GM20000 (cell line): ENCODE measurements around the gene SYCP1.
A peak's percentile ranks its signal among the peaks of the same experiment; 100 is the strongest.

ENCODE experiments used
- DNase-seq: peaks from one replicate; pipeline ENCODE4 v3.0.0; 2012; ENCODE audit warnings: low spot score
- TF ChIP-seq, protein P1 (sequence below): IDR thresholded peaks from 2 replicates; pipeline ENCODE4 v1.5.1; 2012; ENCODE audit warnings: mild to moderate bottlenecking, control low read depth; ENCODE audit errors: extremely low read depth, missing control alignments

SYCP1 gene

DNA sequence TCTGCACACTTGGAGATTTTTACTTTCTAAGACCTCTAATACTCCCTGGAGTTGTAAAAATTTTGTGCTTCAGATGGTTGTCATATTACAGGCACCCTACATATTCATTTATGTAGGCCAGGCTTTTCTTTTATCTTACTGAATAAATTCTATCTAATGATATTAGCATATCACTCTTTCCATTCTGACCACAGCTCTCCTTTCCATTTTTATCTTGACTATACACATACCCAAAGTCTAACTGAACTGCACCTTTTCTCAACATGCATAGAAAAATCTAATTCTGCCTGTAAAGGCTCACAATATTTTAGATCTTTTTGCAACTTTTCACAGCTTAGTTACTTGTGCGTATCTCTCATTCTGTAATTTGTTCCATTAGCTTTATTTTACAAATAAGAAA lies 122.2 kb downstream of the SYCP1 start:
- DNase-seq: no peak
- TF ChIP-seq, protein P1, sequence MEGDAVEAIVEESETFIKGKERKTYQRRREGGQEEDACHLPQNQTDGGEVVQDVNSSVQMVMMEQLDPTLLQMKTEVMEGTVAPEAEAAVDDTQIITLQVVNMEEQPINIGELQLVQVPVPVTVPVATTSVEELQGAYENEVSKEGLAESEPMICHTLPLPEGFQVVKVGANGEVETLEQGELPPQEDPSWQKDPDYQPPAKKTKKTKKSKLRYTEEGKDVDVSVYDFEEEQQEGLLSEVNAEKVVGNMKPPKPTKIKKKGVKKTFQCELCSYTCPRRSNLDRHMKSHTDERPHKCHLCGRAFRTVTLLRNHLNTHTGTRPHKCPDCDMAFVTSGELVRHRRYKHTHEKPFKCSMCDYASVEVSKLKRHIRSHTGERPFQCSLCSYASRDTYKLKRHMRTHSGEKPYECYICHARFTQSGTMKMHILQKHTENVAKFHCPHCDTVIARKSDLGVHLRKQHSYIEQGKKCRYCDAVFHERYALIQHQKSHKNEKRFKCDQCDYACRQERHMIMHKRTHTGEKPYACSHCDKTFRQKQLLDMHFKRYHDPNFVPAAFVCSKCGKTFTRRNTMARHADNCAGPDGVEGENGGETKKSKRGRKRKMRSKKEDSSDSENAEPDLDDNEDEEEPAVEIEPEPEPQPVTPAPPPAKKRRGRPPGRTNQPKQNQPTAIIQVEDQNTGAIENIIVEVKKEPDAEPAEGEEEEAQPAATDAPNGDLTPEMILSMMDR: no peak

DNA sequence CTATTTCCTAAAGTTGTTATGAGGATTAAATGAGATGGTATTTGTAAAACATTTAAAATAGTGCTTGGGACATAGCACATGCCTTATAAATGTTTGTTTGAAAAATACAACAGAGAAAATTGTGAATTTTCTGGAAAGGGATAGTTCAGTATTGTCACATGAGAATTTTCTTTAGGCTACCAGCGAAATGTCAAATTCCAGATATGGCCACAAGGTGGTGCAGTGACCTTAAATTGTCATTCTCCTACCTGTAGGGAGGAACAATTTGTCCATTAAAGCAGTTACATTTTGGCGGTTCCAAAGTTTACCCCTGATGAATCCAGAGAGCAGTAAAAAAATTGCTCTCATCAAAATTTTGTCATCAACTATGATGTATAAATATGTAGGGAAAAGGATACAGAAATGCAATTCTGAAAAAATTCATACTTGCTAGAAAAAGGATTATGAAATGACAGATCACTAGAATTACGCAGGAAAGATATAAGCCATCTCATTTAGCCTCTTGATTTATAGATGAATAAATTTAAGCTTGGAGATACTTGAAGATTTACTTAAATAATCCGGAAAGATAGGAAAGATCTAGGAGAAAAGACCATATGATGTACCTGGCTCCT lies 124.7 kb downstream of the SYCP1 start:
- TF ChIP-seq, protein P1: peak; percentile 58
- peak; percentile 16 for DNase-seq

DNA sequence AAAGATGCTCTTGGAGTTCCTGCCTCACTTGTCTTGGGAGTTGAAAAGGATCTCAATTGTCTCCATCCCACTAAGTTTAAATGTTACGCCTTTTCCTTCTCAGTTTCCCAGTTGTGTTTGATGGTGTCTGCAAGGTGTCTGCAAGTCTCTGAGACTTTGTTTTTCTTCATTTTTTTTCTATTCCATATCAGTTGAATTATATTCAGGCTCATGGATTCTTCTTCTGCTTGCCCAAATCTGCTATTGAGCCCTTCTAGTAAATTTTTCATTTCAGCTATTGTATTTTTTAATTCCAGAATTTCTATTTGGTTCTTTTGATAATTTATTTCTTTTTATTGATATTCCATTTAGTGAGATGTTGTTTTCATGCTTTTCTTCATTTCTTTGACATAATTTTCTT lies 127.6 kb downstream of the SYCP1 start:
- TF ChIP-seq, protein P1: no peak
- DNase-seq: no peak

DNA sequence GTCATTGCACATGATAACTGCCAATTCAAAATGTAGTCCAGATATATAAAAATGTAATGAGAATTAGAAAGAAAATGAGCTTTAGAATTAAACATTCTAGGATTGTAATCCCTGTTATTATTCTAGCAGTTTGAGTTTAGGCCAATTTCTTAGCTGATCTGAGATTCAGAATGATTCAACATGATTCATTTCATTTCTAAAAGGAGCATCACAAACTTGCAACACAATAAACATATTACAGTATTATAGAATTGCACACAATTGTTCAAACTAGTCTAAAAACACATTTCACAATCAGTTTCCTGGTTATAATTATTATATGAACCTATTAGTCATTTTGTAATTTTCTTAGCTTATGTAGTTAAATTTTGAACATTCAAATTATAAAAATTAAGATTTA lies 131.6 kb downstream of the SYCP1 start:
- TF ChIP-seq, protein P1: no peak
- no peak for DNase-seq

DNA sequence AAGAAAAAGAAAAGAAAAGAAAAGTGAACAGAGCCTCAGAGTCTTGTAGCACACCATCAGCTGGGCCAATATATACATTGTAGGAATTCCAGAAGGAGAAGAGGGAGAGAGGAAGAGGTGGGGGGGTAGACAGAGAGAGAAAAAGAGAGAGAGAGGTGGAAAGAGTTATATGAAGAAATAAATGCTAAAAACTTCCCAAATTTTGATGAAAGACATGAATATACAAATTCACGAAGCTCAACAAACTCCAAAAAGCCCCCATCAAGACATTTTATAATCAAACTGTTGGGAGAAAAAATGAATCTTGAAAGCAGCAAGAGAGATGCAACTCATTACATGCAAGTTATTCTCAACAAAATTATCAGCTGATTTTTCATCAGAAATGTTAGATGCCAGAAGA lies 133.4 kb downstream of the SYCP1 start:
- no peak for DNase-seq
- TF ChIP-seq, protein P1: no peak

DNA sequence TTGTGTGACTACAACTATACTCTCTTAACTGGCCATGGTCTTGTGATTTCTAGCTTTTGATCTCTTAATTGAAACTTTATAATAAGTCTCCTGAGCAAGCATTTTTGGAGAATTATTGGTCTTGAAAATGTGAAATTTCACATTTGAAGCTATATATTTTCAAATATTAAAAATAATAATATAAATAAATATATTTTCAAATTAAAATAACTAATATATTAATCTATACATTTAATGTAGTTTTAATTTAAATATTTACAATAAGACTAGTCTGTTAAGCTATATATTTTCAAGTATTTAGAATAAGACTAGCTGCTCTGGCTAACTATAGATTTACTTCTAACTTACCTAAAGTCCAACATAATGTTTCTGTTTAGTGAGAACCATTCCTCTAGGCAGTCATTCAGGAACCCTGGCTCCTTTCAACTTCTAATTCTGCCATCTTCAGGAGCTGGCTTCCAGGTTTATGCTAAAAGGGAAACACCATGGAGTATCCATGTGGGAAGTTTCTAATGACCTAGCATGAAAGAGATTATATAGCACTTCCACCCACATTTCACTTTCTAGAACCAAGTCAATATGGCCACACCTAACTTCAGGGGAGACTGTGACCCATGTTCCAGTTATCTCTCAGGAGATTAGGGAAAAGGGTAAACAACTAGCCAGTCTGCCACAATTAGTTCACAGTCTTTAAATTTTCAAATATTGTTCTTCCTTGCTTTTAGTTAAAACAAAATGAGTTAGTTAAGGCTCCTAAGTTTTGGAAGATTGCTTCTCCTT lies 143.0 kb downstream of the SYCP1 start:
- TF ChIP-seq, protein P1: no peak
- DNase-seq: no peak

DNA sequence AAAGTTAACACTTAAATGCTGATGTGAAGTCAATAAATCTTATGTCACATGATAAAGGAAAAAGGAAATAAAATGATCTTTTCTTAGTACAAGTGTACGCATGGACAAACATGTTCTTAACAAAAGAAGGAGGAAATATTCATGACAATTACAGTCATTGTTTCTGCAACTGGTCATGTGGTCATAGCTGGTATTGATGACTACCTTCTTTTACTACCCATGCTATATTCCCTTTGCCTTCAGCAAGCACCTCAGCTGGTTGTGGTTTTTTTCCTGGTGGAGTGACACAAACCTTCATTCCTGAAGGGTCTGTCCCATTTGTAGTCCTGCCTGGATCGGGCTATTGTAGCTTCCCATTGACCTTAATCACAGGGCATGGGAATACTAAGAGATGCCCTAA lies 151.5 kb downstream of the SYCP1 start:
- DNase-seq: no peak
- TF ChIP-seq, protein P1: no peak
